Choroid plexus epithelial cell (primary cell): ENCODE measurements around the gene ZNF750.

Experiments
- DNase-seq: peaks from one replicate; pipeline ENCODE4 v3.0.0-alpha.2; 2010; ENCODE audit warnings: low read depth
- H3K4me3 ChIP-seq: 2 replicates; pipeline ENCODE4 v1.5.1; 2011; ENCODE audit warnings: low read depth, mild to moderate bottlenecking, control low read depth, low read length, moderate library complexity
- TF ChIP-seq, protein P1 (sequence below): conservative IDR thresholded peaks from 2 replicates; pipeline ENCODE4 v1.5.1; 2011; ENCODE audit warnings: low read depth, mild to moderate bottlenecking, control low read depth, inconsistent platforms, low read length, moderate library complexity

ZNF750 gene

DNA sequence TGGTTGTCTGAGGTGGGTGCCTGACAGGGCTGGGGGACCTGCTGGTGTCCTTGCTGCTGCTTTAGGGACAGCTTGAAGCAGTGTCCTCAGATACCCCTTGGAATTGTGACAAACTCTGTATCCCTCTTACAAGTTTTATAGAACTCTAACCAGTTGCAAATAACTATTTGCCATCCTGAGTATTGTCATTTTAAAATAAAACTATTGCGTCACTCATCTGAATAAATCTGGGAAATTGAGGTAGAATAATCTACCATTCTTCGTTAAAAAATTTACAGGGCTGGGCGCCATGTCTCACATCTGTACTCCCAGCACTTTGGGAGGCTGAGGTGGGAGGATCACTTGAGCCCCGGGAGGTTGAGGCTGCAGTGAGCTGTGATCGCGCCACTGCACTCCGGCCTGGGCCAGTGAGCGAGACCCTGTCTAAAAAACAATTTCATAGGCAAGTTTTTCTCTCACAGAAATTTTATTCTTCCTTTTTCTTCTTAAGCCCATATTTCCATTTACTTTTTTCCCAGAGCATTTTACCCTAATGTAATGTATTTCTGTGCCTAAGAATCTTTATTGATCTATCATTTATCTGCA, 14.2 kb downstream of the ZNF750 start:
- no peak overlapping the region for H3K4me3 ChIP-seq
- TF ChIP-seq, protein P1, sequence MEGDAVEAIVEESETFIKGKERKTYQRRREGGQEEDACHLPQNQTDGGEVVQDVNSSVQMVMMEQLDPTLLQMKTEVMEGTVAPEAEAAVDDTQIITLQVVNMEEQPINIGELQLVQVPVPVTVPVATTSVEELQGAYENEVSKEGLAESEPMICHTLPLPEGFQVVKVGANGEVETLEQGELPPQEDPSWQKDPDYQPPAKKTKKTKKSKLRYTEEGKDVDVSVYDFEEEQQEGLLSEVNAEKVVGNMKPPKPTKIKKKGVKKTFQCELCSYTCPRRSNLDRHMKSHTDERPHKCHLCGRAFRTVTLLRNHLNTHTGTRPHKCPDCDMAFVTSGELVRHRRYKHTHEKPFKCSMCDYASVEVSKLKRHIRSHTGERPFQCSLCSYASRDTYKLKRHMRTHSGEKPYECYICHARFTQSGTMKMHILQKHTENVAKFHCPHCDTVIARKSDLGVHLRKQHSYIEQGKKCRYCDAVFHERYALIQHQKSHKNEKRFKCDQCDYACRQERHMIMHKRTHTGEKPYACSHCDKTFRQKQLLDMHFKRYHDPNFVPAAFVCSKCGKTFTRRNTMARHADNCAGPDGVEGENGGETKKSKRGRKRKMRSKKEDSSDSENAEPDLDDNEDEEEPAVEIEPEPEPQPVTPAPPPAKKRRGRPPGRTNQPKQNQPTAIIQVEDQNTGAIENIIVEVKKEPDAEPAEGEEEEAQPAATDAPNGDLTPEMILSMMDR, result no peak
- no peak for DNase-seq

DNA sequence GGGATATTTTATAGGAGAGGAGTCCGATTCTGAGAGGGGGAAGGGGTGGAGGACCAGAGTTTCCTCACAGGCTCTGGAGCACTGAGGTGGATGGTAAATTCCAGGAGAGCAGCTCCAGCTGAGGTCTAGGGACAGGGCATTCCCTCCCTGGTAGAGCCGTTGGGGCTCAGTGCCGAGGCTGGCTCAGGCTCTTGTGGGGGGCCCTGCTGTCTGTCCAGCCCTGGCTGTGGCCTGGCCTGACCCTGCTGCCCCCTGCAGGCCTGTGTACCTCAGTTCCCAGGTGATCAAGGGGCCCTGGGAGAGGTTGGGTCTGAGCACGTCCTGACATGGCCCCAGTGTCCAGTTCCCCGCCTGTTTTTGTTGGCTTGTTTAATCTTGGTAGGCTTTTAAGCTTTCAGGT, 16.8 kb downstream of the ZNF750 start:
- no peak overlapping the region for H3K4me3 ChIP-seq
- TF ChIP-seq, protein P1, result no peak
- no peak for DNase-seq

DNA sequence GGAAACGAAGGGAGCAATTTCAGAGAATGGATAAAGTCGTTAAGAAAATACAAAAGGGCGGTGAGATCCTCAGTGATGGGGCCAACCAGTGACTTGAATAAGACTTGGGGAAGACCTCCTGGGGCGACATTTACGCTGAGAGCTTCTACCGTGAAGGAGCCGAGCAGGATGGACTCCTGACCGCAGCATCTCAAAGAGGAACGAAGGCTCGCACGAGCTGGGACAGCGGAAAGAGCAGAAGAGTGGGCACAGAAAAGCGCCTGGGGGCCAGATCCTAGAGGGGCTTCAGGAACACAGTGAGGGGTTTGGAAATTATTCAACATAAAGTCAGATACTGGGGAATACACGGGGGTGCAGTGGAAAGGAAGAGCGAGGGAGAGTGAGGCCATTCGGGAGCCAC, 17.5 kb downstream of the ZNF750 start:
- no peak for DNase-seq

DNA sequence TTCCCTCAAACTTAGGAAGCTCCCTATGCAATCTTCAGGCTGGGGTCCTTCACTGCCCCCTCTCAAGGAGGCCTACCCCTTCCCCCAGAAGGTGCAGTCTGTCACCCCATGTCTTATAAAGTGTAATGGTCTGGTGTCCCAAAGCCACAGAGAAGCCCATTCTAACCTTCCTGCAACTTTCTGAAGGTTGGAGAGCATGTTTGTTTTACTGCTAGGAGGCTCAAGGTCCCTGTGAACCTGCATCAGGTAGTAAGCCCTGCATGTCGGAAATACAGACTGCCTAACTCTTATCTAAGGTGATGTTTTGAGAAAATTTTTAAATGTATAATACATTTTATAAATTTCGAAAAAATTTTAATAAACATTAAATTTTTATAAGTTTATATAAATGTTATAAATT, 18.3 kb downstream of the ZNF750 start:
- TF ChIP-seq, protein P1, result no peak
- no peak overlapping the region for H3K4me3 ChIP-seq
- no peak for DNase-seq

More for the DNA sequence above, 17.5 kb downstream of the ZNF750 start:
- TF ChIP-seq, protein P1, result no peak
- no peak overlapping the region for H3K4me3 ChIP-seq

DNA sequence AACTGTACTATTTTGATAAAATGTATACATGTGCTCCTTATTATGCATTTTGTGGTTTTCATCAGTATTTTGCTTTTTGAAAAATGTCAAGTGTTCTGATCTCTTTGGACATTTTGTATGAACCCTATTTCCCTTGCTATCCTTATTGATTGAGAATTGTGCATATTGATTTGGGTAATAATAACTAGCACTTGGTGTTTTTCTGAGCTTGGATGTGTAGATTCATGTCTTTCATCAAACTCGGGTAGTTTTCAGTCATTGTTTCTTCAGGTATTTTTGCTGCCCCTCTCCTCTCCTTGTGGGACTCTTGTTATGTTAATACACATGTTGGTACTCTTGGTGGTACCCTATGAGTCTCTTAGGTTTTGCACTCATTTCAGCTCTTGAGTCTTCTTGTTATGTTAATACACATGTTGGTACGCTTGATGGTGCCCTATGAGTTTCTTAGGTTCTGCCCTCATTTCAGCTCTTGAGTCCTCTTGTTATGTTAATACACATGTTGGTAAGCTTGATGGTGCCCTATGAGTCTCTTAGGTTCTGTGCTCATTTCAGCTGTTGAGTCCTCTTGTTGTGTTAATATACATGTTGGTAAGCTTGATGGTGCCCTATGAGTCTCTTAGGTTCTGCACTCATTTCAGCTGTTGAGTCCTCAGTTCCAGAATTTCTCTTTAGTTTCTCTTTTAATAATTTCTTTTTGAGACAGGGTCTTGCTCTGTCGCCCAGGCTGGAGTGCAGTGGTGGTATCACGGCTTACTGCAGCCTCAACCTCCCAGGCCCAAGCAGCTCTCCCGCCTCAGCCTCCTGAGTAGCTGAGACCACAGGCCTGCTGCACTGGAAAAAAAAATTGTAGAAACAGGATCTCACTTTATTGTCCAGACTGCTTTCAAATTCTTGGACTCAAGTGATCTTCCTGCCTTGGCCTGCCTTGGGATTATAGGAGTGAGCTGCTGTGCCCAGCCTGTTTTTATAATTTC, 19.3 kb downstream of the ZNF750 start:
- H3K4me3 ChIP-seq, result no peak overlapping the region
- TF ChIP-seq, protein P1, result no peak
- no peak for DNase-seq

DNA sequence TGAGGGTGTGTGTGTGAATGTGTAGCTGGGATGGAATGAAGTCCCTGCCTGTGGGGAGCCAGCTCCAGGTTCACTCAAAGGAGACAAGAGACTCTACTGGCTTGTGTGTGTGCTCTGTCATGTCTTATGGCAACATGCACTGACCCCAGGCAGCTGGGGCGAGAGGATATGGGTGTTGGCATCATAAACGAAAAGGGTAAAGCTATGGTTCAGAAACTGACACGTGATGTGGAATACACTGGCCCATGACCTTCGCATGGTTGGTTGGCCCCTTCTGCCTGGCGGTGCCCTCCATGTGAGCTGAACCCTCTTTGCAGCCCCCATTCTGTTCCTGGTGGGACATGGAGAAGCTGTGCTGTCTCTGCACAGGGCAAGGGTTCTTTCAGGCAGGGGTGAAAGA, 21.9 kb downstream of the ZNF750 start:
- H3K4me3 ChIP-seq, result no peak overlapping the region
- TF ChIP-seq, protein P1, result no peak
- no peak for DNase-seq

DNA sequence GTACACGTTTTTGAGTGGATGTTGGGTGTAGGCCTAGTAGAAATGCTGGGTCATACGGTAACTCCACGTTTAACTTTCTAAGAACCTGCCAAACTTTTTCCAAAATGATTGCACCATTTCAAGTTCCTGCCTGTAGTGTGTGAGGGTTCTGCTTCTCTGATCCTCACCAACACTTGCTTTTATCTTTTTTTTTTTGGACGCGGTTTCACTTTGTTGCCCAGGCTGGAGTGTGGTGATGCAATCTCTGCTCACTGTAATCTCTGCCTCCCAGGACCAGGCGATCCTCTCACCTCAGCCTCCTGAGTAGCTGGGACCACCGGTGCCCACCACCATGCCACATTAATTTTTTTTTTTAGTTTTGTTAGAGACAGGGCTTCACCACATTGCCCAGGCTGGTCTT, 23.5 kb downstream of the ZNF750 start:
- DNase-seq, result no peak
- TF ChIP-seq, protein P1, result no peak
- no peak overlapping the region for H3K4me3 ChIP-seq
